NB4 (cell line): ENCODE results near the gene NXN.

Experiments used
- DNase-seq: peaks from one replicate; pipeline ENCODE4 v3.0.0; 2010; ENCODE audit warnings: low read depth
- H3K4me3 ChIP-seq: one replicate; pipeline ENCODE4 v1.5.1; 2011; ENCODE audit warnings: mild to moderate bottlenecking, low read depth, low read length, moderate library complexity
- CTCF ChIP-seq: IDR thresholded peaks from one replicate; pipeline ENCODE4 v1.5.1; 2012; ENCODE audit warnings: low read depth, low read length
- MAX ChIP-seq: IDR thresholded peaks from 2 replicates; pipeline ENCODE4 v1.6.1; 2011; ENCODE audit warnings: low read depth, low read length
- MYC ChIP-seq: IDR thresholded peaks from 2 replicates; pipeline ENCODE4 v1.6.1; 2011; ENCODE audit warnings: low read depth, low read length
- POLR2A ChIP-seq: IDR thresholded peaks from 2 replicates; pipeline ENCODE4 v1.6.1; 2011; ENCODE audit warnings: mild to moderate bottlenecking; ENCODE audit not compliant: insufficient read length; ENCODE audit errors: extremely low read depth

NXN gene

GRCh38 chr17:897970-898619, 81.5 kb downstream of the NXN start:
- TF ChIP-seq CTCF (no peak), MYC (no peak), MAX (no peak), POLR2A (no peak)
- no peak overlapping the region for H3K4me3 ChIP-seq
- DNase-seq, result no peak

- DNase-seq, result peak; percentile 4
- H3K4me3 ChIP-seq, result no peak overlapping the region
- no peak for TF ChIP-seq MAX
- no peak for TF ChIP-seq POLR2A
- no peak for TF ChIP-seq CTCF
- TF ChIP-seq MYC, result no peak
Measured at GRCh38 chr17:896953-897661, 82.5 kb downstream of the NXN start.

GRCh38 chr17:896454-896853, 83.1 kb downstream of the NXN start:
- no peak for TF ChIP-seq CTCF
- no peak for TF ChIP-seq POLR2A
- TF ChIP-seq MYC, result no peak
- no peak for TF ChIP-seq MAX
- no peak for DNase-seq

GRCh38 chr17:892958-893357, 86.6 kb downstream of the NXN start:
- no peak for DNase-seq
- TF ChIP-seq POLR2A, result no peak
- TF ChIP-seq CTCF, result no peak
- no peak for TF ChIP-seq MYC
- no peak for TF ChIP-seq MAX
- no peak overlapping the region for H3K4me3 ChIP-seq

More at GRCh38 chr17:896454-896853, 83.1 kb downstream of the NXN start:
- no peak overlapping the region for H3K4me3 ChIP-seq

- no peak for DNase-seq
- TF ChIP-seq MAX, result no peak
- TF ChIP-seq CTCF, result no peak
- TF ChIP-seq POLR2A, result no peak
- TF ChIP-seq MYC, result no peak
- no peak overlapping the region for H3K4me3 ChIP-seq
Measured at GRCh38 chr17:888998-889441, 90.6 kb downstream of the NXN start.
